Neural crest cell (in vitro differentiated cells): ENCODE data around the gene VCAN. TPM values are rescaled to one million over a fixed set of nuclear protein-coding genes. Genes with fewer than 3 reads are reported as not detected.

Source experiments
- DNase-seq: peaks from one replicate; pipeline ENCODE4 v3.0.0; 2021; ENCODE audit warnings: low read depth, mixed read lengths, low spot score
- H3K27ac Mint-ChIP-seq: one replicate; pipeline ENCODE4 v1.8.0; 2021; ENCODE audit warnings: mild to moderate bottlenecking, mixed read lengths; ENCODE audit not compliant: unreplicated experiment
- H3K27me3 Mint-ChIP-seq: 2 replicates; pipeline ENCODE4 v1.8.0; 2021; ENCODE audit warnings: low read depth, mild to moderate bottlenecking, mixed read lengths
- H3K36me3 Mint-ChIP-seq: 2 replicates; pipeline ENCODE4 v1.8.0; 2021; ENCODE audit warnings: low read depth, mild to moderate bottlenecking, mixed read lengths
- H3K4me1 Mint-ChIP-seq: 2 replicates; pipeline ENCODE4 v1.8.0; 2021; ENCODE audit warnings: mixed read lengths
- H3K4me3 Mint-ChIP-seq: one replicate; pipeline ENCODE4 v1.8.0; 2021; ENCODE audit warnings: mild to moderate bottlenecking, mixed read lengths
- H3K9me3 Mint-ChIP-seq: 2 replicates; pipeline ENCODE4 v1.8.0; 2021; ENCODE audit warnings: mixed read lengths
- total RNA-seq: library from RNA; stranded (reverse); gene quantifications from 2 replicates; pipeline ENCODE4 v1.2.1, GENCODE V29; 2021
- TF ChIP-seq, protein P1 (sequence below): fragments of 200-600 bp; sonication (generic); conservative IDR thresholded peaks from 2 replicates; pipeline ENCODE4 v1.5.0; 2021; ENCODE audit warnings: antibody characterized with exemption, mild to moderate bottlenecking

The VCAN gene
- total RNA-seq, 1 donor from 2014 or later: 236 TPM

- Mint-ChIP-seq H3K4me3 (no peak overlapping the region), H3K27ac (no peak overlapping the region), H3K27me3 (no peaks in the 10 kb centered on the region), H3K9me3 (no peaks in the 10 kb centered on the region), H3K36me3 (peaks cover 31% of the 10 kb centered on the region), H3K4me1 (no peaks in the 10 kb centered on the region)
- no peak for DNase-seq
- TF ChIP-seq, protein P1, sequence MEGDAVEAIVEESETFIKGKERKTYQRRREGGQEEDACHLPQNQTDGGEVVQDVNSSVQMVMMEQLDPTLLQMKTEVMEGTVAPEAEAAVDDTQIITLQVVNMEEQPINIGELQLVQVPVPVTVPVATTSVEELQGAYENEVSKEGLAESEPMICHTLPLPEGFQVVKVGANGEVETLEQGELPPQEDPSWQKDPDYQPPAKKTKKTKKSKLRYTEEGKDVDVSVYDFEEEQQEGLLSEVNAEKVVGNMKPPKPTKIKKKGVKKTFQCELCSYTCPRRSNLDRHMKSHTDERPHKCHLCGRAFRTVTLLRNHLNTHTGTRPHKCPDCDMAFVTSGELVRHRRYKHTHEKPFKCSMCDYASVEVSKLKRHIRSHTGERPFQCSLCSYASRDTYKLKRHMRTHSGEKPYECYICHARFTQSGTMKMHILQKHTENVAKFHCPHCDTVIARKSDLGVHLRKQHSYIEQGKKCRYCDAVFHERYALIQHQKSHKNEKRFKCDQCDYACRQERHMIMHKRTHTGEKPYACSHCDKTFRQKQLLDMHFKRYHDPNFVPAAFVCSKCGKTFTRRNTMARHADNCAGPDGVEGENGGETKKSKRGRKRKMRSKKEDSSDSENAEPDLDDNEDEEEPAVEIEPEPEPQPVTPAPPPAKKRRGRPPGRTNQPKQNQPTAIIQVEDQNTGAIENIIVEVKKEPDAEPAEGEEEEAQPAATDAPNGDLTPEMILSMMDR: no peak
These were observed 77.5 kb downstream of the VCAN start for GRCh38 chr5:83549076-83549475.

DNA sequence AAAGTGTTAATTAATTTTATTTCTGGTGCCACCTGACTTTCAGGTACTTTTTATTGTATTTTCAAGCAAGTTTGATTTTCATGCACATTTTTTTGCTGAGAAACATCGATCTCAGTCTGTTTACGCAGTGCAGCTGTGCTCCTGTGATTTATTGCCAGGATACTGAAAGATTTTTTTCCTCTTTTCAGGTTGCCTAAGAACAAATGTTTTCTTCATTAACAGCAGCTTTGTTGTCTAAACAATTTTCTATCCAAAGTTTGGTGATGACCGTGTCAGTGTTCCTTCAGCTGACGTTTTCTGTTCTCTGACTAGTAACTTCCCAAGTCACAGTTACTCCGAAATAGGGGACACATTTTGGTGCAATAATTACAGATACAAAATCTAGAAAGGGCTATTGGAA is 78.1 kb downstream of the VCAN start:
- DNase-seq: no peak
- Mint-ChIP-seq H3K27me3 (no peaks in the 10 kb centered on the region), H3K36me3 (peaks cover 31% of the 10 kb centered on the region), H3K4me3 (no peak overlapping the region), H3K4me1 (no peaks in the 10 kb centered on the region), H3K9me3 (no peaks in the 10 kb centered on the region), H3K27ac (no peak overlapping the region)
- TF ChIP-seq, protein P1: no peak

- H3K4me3 Mint-ChIP-seq: no peak overlapping the region
- no peaks in the 10 kb centered on the region for H3K4me1 Mint-ChIP-seq
- DNase-seq: no peak
- TF ChIP-seq, protein P1: no peak
- H3K27me3 Mint-ChIP-seq: no peaks in the 10 kb centered on the region
- no peak overlapping the region for H3K27ac Mint-ChIP-seq
- peaks cover 29% of the 10 kb centered on the region for H3K36me3 Mint-ChIP-seq
- no peaks in the 10 kb centered on the region for H3K9me3 Mint-ChIP-seq
These were observed 80.3 kb downstream of the VCAN start for GRCh38 chr5:83551821-83552220.

- Mint-ChIP-seq H3K36me3 (peaks cover 26% of the 10 kb centered on the region), H3K4me1 (no peaks in the 10 kb centered on the region), H3K4me3 (no peak overlapping the region), H3K9me3 (no peaks in the 10 kb centered on the region), H3K27ac (no peak overlapping the region), H3K27me3 (no peaks in the 10 kb centered on the region)
- no peak for DNase-seq
- TF ChIP-seq, protein P1: no peak
These were observed 80.7 kb downstream of the VCAN start for GRCh38 chr5:83552275-83552674.

- DNase-seq: no peak
- Mint-ChIP-seq H3K9me3 (no peaks in the 10 kb centered on the region), H3K27ac (no peak overlapping the region), H3K27me3 (no peaks in the 10 kb centered on the region), H3K4me3 (no peak overlapping the region), H3K4me1 (no peaks in the 10 kb centered on the region), H3K36me3 (peaks cover 26% of the 10 kb centered on the region)
- TF ChIP-seq, protein P1: no peak
These were observed 81.5 kb downstream of the VCAN start for GRCh38 chr5:83553000-83553486.

- Mint-ChIP-seq H3K27me3 (no peaks in the 10 kb centered on the region), H3K9me3 (no peaks in the 10 kb centered on the region), H3K36me3 (peaks cover 21% of the 10 kb centered on the region), H3K4me3 (no peak overlapping the region), H3K4me1 (no peaks in the 10 kb centered on the region), H3K27ac (no peak overlapping the region)
- TF ChIP-seq, protein P1: no peak
- no peak for DNase-seq
These were observed 82.6 kb downstream of the VCAN start for GRCh38 chr5:83554133-83554532.
